ENCODE data around the gene ZFYVE28.

The ZFYVE28 gene

GRCh38 chr4:2292646-2293108 is 125.8 kb downstream of the ZFYVE28 start:
- no peak for TF ChIP-seq CTCF (IDR thresholded peaks at IDR 0.05)
- Histone ChIP-seq H3K27ac (no peak overlapping the region), H3K27me3 (peaks cover 36% of the 10 kb centered on the region), H3K4me1 (ENCODE audit: control insufficient read depth in 1 of 2, insufficient read depth in 1 of 2, low read depth in 1 of 2, low read length in 1 of 2) (no peaks in the 10 kb centered on the region), H3K9me3 (no peaks in the 10 kb centered on the region), H3K36me3 (no peaks in the 10 kb centered on the region), H3K4me3 (ENCODE audit: low read depth in 1 of 2, low read length in 1 of 2) (no peak overlapping the region)

GRCh38 chr4:2291705-2292645 is 126.5 kb downstream of the ZFYVE28 start:
- Histone ChIP-seq H3K36me3 (no peaks in the 10 kb centered on the region), H3K4me1 (ENCODE audit: control insufficient read depth in 1 of 2, insufficient read depth in 1 of 2, low read depth in 1 of 2, low read length in 1 of 2) (no peaks in the 10 kb centered on the region), H3K27me3 (peaks cover 36% of the 10 kb centered on the region), H3K4me3 (ENCODE audit: low read depth in 1 of 2, low read length in 1 of 2) (no peak overlapping the region), H3K27ac (no peak overlapping the region), H3K9me3 (no peaks in the 10 kb centered on the region)
- no peak for TF ChIP-seq CTCF (IDR thresholded peaks at IDR 0.05)

- no peaks in the 10 kb centered on the region for H3K9me3 ChIP-seq
- no peaks in the 10 kb centered on the region for H3K4me1 ChIP-seq (ENCODE audit: control insufficient read depth in 1 of 2, insufficient read depth in 1 of 2, low read depth in 1 of 2, low read length in 1 of 2)
- TF ChIP-seq CTCF (IDR thresholded peaks at IDR 0.05): no peak
- H3K4me3 ChIP-seq (ENCODE audit: low read depth in 1 of 2, low read length in 1 of 2): no peak overlapping the region
- H3K36me3 ChIP-seq: no peaks in the 10 kb centered on the region
- H3K27me3 ChIP-seq: peaks cover 36% of the 10 kb centered on the region
- H3K27ac ChIP-seq: no peak overlapping the region
These were observed 127.3 kb downstream of the ZFYVE28 start for GRCh38 chr4:2290974-2291704.

GRCh38 chr4:2290488-2290887 is 128.0 kb downstream of the ZFYVE28 start:
- no peak overlapping the region for H3K27ac ChIP-seq
- H3K27me3 ChIP-seq: peaks cover 32% of the 10 kb centered on the region
- no peaks in the 10 kb centered on the region for H3K36me3 ChIP-seq
- no peaks in the 10 kb centered on the region for H3K4me1 ChIP-seq (ENCODE audit: control insufficient read depth in 1 of 2, insufficient read depth in 1 of 2, low read depth in 1 of 2, low read length in 1 of 2)
- no peaks in the 10 kb centered on the region for H3K9me3 ChIP-seq
- H3K4me3 ChIP-seq (ENCODE audit: low read depth in 1 of 2, low read length in 1 of 2): no peak overlapping the region
- no peak for TF ChIP-seq CTCF (IDR thresholded peaks at IDR 0.05)

GRCh38 chr4:2289955-2290333 is 128.5 kb downstream of the ZFYVE28 start:
- TF ChIP-seq CTCF (IDR thresholded peaks at IDR 0.05): no peak
- H3K36me3 ChIP-seq: no peaks in the 10 kb centered on the region
- H3K4me1 ChIP-seq (ENCODE audit: control insufficient read depth in 1 of 2, insufficient read depth in 1 of 2, low read depth in 1 of 2, low read length in 1 of 2): no peaks in the 10 kb centered on the region
- H3K27ac ChIP-seq: no peak overlapping the region
- peaks cover 28% of the 10 kb centered on the region for H3K27me3 ChIP-seq
- H3K4me3 ChIP-seq (ENCODE audit: low read depth in 1 of 2, low read length in 1 of 2): no peak overlapping the region
- no peaks in the 10 kb centered on the region for H3K9me3 ChIP-seq

Data from neutrophil (primary cell).